DMS153 (cell line): ENCODE results near the gene RFTN1.

Experiments
- DNase-seq: peaks from one replicate; lab custom pipeline; 2025; lab: John Stamatoyannopoulos, UW

The RFTN1 gene

DNA sequence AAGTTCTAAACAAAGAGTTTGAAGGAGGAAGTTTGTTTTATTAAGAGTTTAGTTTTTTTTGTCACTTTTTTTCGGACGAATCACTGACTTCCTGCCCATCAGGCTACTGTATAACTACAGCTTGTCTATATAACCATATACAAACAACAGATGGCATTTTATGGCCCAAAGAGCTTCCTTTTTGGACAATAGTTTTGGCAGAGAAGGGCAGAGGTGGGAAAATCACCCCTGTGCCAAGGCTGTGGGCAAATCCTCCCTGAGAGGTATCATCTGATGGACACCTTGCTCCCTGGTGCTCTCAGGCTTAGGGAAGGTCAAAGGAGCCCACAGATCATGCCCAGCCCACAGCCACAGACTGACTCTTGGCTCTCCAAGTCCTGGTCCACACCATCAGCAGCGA lies 135.1 kb downstream of the RFTN1 start:
- no peak for DNase-seq

DNA sequence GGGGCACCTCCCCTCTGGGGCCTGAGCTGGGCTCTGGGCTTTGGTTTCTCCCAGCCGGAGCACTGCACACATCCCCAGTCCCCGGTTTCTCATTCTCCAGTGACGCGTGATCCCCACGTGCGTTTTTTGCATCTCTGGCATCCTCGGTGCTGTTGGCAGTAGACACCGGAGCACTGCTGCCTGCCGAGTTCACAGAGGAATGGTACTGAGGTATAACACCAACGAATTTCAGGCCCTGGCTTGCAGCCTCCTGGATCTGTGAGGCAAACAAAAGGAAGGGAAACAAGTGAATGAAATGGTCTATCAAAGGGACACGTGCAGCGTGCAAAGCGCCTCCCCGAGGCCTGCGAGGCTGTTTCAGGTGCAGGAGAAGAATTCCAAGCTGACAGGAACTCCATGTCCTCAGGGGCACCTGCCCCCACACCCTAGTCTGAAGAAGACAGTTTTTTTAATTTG lies 135.6 kb downstream of the RFTN1 start:
- DNase-seq: no peak

DNA sequence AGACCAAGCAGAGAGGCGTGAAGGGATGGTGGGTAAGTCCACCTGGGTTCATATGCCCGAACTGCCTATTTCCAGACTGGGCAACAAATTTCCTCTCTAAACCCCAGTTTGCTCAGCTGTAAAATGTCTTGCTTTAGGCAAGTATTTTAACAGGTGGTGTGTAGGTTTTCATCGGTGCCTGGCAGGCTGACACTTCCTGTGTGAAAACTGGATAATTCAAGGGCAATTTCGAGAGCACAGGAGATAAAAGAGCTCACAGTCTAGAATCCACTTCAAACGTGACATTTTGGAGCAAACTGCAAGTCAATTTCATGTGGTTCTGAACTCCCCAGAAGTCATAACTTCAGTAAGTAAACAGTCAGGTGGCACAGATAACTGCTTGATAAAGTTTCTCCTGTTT lies 136.3 kb downstream of the RFTN1 start:
- DNase-seq: no peak

DNA sequence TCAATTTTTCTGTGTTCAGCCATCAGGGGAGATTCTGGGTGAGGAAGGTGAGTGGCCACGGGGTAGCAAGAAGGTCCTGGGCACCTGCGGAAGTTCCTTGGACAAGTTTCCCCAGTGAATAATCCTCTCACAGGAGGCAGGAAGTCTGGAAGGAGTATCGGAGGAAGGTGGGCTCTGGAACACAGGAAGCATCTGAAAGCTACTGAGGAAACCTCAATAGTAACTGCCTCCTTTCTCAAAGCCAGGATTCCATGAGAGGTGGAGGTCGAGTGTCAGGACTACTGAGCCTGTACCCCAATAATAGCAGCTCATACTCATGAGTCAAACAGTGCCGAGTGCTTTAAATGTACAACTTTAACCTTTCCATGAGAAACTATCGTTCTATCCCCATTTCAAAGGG lies 137.6 kb downstream of the RFTN1 start:
- DNase-seq: no peak

DNA sequence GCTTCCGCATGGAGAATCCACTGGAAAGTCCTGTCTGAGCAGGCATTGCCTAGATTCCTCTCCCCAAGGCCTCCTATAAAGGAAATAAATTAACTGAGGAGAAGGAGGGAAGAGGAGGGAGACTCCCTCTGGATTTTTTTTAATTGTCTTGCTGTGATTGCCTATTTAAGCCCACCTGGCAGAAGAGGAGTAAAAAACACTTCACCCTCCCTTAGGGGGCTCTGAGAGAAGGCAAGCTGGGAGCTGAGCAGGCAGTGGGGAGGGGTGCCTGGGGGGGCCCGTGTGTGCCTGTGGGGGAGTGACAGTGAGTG lies 138.6 kb downstream of the RFTN1 start:
- no peak for DNase-seq

DNA sequence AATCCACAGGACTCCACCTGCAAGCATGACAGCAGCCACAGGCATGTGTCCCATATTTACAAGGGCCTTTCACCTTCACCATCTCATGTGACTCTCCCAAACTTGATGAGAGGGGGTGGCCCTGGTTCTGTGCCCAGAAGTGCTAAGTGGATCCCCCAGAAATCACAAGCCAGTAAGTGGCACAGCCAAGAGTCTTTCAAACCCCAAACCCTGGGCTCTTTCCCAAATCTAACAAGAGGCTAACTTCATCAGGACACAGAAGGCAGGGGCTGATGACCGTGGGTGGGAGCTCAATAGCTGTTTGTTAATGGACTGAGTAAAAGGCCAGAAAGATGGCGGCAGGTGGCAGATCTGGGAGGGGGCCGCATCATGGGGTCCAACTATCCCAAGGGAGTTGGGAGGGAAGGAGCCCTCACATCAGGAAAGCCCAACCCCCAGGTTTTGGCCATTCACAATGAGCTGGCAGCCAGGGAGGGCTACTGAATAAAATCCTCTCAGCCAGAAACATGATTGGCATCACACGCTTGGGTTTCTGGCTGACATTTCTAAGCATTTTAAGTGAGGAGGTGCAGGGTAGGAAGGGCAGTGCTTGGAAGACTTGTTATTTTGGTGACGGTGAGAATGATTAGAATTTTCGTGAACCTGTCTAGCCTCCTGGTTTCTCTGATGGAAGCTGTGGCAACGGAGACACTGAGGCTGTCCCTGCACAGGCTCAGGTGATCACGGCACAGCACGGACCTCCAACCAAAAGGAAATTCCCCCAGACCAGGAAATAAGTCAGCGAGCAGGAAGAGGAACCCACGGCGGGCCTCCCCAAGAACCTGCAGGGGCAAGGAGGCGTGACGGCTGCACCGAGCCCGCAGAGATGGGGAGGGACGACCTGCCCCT lies 139.2 kb downstream of the RFTN1 start:
- DNase-seq: no peak

DNA sequence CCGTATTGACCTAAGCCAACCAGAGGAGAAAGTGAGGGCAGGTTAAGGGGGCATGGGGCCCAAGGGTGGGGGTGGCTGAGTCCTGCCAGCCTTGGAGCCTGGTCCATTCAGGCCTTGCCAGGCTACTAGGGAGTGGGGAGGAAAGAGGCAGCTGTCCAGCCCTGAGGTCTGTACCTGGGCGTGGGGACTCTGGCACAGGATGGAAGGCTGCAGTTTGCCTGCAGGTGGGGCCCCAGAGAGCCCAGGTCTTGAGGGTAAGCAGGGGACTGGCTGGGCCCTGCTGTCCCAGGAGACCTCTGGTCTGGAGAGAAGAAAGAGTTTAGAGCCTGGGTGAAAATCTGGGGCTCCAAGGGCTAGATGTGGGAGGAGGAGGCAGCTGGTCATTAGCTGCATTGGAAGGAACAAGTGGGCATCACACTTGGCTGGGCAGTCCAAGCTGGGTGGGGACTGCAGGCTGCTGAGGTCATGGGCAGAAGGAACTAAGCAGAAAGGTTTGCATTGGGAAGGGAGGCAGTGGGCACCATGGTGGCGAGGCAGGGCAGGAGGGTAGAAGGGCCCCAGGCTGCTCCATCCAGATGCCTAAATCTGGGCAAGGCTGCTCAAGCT lies 140.1 kb downstream of the RFTN1 start:
- no peak for DNase-seq

DNA sequence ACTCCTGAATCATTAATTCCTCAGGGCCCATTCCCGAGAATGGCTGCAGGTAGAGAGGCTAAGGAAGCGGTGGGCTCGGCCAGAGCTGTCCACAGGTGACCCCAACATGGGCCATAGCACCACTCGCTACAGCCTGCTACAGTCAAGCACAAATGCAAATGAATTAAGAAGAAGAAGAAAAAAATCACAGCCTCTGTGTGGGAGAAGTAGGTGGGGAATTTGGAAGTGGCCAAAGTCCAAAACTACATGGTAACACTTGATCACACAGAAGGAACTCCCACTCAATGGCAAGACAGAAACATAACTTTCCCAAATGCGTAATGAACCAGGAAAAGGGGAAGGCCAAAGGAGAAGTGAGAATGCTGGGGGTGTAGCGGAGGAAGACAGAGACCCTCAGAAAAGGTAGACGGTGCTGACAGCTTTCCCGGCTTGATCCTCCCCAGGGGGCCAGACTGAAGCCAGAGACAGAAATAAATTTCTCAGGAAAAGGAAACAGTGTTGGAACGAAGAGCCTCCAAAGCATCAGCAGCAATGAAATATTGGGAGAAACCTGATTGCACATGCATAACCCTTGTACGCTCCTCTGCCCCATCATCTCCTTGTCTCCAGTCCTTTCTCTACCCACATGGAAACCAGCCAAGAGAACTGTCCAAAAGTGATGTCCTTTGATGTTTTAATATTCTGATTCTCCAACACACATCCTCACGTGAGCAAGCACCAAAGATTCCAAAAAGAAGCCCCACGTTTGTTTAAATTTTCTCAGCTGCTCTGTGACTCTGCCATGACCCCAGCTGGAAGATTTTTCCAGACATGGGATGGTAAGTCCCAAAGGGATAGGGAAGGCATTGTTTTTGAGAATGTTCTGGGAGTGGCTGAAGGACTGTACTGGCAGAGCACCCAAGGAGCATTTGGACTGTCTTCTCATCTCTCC lies 140.9 kb downstream of the RFTN1 start:
- DNase-seq: no peak

DNA sequence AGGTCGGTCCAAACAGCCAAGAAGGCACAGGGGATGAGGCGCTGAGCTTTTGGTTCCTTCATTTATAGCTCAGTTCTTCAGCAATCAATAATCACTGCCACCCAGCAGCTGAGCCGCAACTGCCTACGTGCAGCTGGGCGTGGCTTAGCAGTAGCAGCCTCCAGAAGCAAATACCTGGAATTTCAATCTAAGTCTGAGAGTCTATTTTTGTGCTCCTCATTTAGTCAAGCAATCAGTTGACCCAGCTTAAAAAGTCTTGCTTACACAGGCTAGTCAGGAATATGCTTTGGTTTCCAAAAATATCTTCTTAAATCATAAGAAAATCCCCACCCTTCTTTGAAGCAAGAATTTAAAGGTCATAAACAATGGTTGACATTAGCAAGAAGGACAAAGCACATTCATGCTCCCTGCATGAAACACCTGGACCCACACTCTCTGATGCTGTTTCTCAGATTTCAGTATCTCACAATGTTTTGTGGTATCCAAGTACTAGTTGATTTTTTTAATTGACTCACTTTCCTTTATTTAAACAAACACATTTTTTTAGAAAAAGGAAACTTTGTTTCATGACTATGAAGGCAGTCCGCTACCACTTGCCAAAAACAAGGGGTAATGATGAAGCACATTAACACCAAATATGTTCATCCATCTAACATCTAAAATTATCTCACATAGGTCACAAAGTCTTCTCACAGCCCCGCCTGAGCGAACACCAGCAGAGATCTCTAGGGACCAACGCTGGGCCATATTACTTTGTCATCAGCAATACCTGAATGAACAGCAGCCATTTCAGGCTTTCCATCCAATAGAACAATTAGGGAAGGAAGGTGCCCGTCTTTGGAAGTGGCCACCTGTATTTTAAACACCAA lies 142.4 kb downstream of the RFTN1 start:
- DNase-seq: no peak

DNA sequence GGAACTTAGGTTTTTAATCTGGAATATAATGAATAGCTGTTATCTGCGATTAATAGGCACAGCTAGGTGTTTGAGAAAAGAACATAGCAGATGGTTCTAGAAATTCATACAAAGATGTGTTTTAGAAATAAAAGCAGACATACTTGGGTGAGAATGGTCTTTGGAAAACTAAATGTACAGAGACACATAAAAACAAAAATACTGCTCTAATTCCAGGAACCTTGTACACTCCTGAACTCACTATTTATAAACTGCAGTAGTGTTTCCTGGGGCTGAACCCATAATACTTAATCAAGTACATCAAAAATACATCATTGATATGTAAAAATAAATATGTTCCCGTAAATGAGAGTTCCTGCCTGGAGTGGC lies 143.0 kb downstream of the RFTN1 start:
- DNase-seq: no peak

DNA sequence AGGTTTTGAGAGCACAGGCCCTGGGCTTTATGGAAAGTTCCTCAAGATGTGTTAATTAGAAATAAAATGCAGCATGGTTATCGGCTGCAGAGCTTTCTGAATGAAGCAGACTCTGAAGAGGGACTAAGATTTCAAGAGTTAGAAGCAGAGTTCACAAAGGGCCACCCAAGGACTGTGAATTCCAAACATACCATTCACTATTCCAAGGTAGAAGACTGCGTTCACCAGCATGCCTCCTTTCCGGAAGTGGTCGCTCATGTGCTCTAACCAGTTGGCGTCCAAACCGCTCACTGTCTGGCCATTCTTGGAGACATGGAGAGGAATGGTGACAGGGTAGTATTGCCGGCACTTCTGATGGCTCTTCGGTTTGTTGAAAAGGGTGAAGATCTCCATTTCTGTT lies 143.6 kb downstream of the RFTN1 start:
- no peak for DNase-seq

DNA sequence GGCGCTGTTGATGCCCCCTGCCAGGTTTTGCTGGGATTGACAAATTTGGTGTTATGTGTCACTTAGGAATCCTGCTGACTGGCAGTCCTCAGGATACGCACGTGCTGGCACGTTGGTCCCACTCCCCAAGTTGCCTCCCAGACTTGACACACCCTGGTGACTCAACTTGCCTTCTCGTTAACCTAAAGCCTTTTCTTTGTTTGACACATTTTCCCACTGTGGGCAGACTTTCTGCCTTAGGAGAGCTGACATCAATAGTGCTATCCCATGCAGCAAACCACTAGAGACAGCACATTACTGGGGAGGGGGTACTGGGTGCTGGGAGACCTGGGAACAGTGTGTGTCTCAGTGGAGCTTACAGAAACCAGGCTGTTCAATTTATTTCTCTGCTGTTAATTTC lies 144.2 kb downstream of the RFTN1 start:
- no peak for DNase-seq

DNA sequence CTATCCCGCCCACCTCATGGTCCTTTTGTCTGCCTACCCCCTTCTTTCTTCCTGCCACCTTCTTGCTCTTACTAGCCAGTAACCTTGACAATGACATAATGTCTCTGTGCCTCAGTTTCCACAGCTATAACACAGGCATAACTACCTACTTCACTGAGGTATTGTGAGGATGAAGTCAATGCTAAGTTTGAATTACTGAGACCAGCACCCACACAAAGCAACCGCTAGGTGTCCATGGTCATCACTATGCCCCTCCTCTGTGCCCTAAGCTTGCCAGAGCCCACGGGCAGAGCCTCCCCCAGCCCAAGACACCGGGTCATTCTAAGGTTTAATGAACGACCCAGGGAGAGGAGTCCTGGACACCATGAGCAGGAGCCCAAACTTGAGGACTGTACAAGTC lies 146.9 kb downstream of the RFTN1 start:
- no peak for DNase-seq

DNA sequence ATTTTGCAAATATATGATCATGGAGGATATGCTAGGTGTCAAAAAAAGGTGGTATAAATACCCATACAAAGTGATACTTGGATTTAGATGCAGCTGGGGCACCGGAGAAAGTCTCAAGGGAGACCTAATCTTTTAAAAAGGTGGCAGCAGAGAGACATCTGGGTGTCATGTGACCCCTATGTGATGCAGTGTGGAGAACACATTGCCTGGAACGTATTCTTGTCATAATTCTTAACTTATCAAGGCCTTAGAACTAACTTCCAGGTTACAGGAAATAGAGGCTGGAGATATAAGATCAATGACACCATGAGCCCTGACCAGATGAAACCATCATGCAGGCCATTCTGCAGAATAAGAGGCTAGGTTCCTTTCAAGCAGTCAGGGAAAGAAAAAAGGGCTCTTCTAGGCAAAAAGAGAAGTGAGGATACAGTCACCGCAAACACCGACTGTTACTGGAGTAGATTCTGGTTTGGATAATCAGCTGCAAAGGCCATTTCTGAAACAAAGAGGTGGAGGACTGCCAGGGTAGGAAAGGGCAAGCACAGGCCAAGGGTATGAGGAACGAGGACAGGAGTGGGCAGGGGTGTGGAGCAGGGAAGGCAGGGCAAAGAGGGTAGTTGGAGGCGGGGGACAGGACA lies 147.9 kb downstream of the RFTN1 start:
- no peak for DNase-seq

DNA sequence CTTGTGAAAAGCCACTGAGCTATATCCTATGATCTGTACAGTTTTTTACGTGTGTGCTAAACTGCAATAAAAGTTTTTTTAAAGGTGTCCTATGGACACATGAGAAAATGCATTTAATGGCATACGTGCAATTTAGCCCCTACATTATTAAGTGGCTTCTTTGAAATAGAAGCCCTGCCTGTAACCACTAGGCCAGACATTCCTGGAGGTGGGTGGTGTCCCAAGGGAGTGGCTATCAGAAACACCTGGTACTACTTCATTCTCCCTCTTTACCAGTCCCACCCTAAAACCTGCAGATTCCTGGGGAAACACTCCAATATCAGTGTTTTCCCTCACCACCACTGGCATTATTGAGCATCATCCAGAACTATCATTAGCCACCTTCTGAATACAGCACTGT lies 148.5 kb downstream of the RFTN1 start:
- no peak for DNase-seq

DNA sequence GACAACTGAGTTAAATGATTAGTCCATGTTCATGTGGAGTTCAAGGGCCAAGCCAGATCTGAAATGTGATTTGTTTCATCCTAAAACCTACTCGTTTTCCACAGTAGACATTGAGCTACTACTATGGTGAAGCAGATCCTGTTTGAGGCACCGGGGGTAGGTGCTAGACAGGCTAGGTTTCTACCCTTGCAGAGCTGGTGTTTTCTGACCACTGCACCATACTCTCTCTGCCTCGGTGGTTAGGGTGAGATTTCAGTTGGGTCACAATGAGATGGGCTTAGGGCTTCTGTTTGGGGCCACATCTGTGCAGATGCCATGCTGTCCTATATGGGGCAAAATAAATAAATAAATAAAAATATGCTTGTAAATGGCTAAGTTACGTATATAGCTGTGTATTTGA lies 149.2 kb downstream of the RFTN1 start:
- DNase-seq: no peak

DNA sequence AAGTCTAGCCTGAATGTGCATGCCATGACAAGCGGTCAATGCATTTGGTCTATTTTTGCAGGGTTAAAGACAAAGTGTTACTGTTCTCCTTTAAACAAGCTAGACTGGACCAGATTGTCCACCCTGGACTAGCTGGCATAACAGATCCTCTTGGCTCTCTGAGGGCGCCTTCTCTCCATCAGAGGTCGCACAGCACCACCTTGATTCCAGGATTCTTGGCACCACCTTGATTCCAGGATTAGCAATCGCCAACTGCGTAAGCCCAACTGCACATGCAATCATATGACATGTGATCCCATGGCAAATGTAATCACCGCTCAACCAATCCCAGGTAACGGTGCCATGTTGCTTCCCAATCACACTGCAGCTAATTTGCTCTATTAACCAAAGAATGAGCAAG lies 149.9 kb downstream of the RFTN1 start:
- no peak for DNase-seq

DNA sequence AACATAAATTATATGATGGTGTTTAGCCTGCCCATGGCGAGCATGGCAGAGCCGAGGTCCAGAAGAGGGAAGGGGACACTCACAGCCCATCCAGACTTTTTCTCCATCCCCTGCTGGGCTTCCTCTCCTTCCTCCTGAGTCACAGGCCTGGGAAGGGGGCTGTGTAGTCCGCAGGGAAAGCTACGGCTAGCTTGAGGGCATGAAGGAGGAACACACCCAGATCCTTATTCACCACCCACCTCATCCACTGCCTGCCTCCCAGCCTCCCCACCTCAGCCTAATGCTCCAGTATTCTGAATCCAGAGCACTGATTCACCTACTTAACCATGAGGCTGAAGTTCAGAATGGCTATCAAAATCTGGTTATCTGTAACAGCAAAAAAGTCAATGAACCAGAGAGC lies 150.7 kb downstream of the RFTN1 start:
- no peak for DNase-seq

DNA sequence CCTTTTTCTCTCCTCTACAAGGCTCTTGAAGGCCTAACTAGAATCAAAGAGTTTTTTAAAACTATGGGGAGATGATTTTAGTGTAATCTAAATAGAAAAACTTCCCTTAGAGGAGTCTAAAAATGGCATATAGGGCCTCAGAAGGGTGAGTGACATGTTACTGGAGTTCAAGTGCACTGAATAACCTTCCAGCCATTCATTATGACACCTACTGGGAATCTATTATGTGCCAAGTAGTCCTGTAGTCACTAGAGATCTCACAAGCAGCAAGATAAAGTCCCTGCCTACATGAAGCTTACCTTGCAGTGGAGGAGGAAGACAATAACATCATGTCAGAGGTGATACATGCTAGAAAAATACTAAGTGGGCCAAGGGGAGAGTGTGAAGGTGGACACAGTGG lies 152.4 kb downstream of the RFTN1 start:
- no peak for DNase-seq

DNA sequence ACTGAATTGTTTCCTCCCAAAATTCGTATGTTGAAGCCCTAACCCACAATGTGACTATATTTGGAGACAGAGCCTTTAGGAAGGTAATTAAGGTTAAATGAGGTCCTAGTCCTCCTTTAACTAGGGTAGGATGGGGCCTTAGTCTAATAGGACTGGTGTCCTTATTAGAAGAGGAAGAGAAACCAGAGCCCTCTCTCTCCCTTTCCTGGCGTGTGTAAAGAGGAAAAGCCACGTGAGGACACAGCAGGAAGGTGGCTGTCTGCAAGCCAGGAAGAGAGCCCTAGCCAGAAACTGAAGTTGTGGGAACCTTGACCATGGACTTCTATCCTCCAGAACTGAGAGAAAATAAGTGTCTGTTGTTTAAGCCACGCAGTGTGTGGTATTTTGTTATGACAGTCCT lies 154.2 kb downstream of the RFTN1 start:
- no peak for DNase-seq

DNA sequence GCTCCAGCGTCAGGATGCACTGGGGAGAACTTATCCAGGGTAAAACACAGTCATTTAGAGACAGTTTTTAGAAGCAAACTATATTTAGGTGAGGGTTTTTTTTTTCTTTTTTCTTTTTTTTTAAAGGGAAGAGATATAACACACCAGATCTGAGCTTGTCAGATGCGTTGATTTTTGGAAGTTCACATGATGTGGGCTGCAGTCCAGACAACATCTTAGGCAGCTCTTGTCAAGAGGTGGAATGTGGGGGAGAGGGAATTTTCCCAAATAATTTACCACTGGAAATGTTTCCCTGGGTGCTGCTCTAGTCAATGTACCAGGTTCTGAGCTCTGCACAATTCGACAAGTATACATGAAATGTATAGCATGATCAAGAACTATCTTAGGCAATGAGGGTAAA lies 155.2 kb downstream of the RFTN1 start:
- DNase-seq: no peak
